ENCODE data around the gene PDE6A.
A peak's percentile ranks its signal among the peaks of the same experiment; 100 is the strongest.
"Not testable (repeated sequence)": the region's sequence is repeated elsewhere in the genome, so short reads cannot be mapped to it uniquely, and the experiment has no call there.

PDE6A gene

DNA sequence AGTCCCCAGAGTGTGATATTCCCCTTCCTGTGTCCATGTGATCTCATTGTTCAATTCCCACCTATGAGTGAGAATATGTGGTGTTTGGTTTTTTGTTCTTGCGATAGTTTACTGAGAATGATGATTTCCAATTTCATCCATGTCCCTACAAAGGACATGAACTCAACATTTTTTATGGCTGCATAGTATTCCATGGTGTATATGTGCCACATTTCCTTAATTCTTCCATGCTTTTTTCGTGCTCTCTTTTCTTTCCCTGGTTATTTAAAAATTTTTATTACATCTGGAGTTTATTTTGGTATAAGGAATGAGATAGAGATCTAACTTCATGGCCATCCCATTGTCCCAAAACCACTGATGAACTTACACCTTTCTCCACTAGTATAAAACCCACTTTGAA lies 65.0 kb downstream of the PDE6A start:
- intact Hi-C loops (cut with DNase I); DNase-seq: not testable (repeated sequence)

GRCh38 chr5:149878371-149878770 lies 66.2 kb downstream of the PDE6A start:
- DNase-seq, result no peak

GRCh38 chr5:149873896-149874295 lies 70.7 kb downstream of the PDE6A start:
- DNase-seq, result no peak

More at GRCh38 chr5:149878371-149878770, 66.2 kb downstream of the PDE6A start:
- intact Hi-C loops (cut with DNase I), result no loop called here

GRCh38 chr5:149872351-149873040 lies 72.1 kb downstream of the PDE6A start:
- intact Hi-C loops (cut with DNase I), result no loop called here
- no peak for DNase-seq

More at GRCh38 chr5:149873896-149874295, 70.7 kb downstream of the PDE6A start:
- intact Hi-C loops (cut with DNase I), result no loop called here

DNA sequence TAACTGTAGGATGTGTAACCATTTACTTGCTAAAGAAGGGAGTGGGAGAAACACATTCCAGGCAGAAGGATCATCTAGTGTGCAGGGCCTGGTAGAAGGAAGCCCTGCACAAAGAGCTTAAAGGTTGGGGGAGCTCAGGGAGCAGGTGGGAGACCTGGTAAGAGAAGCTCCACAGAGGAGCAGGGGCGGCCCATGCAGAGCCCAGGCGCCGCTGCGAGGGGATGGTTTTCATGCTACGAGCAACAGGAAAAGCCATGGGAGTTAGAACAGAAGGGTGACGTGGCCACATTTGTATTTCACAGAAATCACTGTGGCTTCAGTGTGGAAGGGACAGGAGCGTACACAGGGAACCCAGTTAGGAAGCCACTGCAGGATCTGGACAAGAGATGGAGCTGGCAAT lies 73.1 kb downstream of the PDE6A start:
- no peak for DNase-seq
- intact Hi-C loops (cut with DNase I), result no loop called here

GRCh38 chr5:149870697-149871096 lies 73.9 kb downstream of the PDE6A start:
- intact Hi-C loops (cut with DNase I), result no loop called here
- no peak for DNase-seq

- intact Hi-C loops (cut with DNase I), result no loop called here
- DNase-seq, result no peak
Observed at GRCh38 chr5:149870232-149870631, 74.4 kb downstream of the PDE6A start.

GRCh38 chr5:149869411-149869821 lies 75.2 kb downstream of the PDE6A start:
- no peak for DNase-seq
- intact Hi-C loops (cut with DNase I), result no loop called here

DNA sequence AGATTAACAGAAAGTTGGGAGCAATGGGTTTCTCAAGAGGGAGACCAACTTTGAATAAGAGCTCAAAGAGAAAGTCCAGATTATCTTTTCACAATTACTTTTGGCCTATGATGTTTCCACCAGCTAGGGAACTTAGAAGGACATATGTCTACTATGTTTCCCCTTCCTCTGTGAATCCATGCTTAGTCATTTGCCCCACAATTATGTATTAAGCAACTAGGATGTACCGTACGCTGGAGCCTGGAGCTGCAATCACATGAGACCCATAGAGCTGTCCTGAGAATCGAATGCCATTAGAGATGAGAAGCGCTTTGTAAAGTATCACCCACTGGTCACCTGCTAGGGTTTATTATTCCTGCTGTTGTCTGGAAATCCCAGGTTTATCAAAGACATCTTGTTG lies 78.8 kb downstream of the PDE6A start:
- intact Hi-C loops (cut with DNase I), result no loop called here
- no peak for DNase-seq

DNA sequence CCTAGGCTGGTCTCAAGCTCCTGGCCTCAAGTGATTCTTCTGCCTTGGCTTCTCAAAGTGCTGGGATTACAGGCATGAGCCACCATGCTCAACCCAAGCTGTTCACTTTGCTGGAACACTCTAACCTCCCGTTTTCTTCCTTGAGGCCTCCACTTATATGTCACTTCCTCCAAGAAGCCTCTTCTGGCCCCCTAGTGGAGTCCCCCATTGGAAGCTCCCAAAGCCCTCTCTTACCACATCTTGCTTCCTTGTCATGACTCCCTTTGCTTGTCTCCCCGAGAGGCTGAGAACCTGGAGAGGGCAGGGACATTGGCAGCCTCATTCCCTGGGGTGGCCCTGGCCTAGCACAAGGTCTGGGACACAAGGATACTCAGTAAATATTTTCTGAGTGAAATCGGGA lies 80.8 kb downstream of the PDE6A start:
- intact Hi-C loops (cut with DNase I), result no loop called here

DNA sequence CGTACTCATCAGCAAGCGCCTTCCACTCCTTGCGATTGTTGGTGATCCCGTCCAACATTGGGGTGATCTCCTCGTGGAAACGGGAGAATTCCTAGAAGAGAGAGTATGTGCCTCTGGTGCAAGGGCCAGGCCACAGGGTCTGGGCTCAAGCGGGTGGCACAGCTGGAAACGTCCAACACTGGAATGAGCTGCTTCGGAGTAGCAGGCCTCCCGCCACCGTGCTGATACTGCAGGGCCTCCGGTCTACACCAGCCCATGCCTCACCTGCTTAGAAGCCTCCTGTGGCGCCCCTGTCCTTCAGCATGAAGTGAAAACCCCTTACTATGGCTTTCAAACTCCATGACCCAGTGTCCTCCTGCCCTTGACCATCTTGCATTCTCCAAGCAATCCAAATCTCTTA lies 81.4 kb downstream of the PDE6A start:
- DNase-seq, result no peak
- intact Hi-C loops (cut with DNase I), result no loop called here

More for the DNA sequence above, 80.8 kb downstream of the PDE6A start:
- DNase-seq, result no peak

DNA sequence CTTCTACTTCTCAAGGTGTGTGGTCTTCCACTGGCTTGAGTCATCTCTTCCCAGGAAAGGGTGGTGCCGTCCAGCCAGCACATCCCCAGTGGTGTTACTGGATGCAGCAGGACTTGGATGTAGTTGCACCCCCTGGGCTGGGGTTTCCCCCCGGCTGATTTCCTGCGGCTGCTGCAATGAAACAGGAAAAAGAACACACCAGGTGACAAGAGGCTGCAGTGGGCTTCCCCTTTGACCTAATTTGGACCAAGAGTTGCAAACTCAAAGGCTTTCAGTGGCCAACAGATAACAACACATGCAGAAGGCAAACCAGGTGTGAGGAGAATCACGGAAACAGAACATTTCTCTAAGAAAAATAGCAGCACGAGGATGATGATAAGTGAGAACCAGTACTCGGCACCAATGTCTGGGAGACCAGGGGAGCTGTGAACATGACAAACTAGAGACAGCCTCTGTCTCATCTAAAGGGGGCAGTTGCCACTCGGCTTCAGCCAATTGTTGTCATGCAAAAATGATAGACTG lies 83.7 kb downstream of the PDE6A start:
- no peak for DNase-seq
- intact Hi-C loops (cut with DNase I), result no loop called here

DNA sequence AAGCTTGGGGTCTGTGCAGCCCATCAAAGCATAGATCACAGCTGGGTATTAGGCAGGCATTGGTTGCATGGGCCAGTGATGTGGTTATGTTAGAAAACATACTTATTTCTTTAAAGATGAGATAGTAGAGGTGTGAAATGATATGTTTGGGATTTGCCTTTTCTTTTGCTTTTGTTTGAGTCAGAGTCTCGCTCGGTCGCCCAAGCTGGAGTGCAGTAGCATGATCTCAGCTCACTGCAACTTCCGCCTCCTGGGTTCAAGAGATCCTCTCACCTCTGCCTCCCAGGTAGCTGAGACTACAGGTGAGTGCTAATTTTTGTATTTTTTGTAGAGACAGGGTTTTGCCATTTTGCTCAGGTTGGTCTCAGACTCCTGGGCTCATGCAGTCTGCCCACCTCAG lies 84.8 kb downstream of the PDE6A start:
- DNase-seq, result no peak
- intact Hi-C loops (cut with DNase I), result no loop called here

DNA sequence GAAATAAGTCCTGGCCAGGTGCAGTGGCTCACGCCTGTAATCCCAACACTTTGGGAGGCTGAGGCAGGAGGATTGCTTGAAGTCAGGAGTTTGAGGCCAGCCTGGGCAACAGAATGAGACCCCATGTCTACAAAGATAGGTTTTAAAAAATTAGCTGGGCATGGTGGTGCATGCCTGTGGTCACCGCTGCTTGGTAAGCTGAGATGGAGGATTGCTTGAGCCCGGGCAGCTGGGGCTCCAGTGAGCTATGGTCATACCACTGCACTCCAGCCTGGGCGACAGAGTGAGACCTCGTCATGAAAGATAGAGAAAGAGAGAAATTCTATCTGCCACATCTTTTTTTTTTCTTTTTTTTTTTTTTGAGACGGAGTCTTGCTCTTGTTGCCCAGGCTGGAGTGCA lies 86.1 kb downstream of the PDE6A start:
- intact Hi-C loops (cut with DNase I); DNase-seq: not testable (repeated sequence)

DNA sequence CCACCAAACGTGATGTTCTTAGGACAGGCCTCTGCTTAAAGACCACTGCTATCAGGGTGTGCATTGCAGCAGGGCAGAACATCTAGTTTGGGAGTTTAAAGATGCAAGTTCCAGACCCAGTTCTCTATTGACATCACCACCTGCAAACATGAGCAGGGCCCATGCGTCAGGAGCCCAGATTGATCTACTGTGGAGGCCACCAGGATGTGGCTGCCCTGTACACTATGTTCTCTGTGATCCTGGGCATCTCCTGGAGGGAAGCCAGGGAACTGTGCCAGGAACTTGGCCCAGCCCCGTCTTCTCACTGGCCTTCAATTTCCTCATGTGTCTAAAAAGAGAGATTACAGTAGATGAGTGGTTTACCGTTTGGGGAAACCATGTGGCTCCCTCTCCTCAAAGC lies 87.1 kb downstream of the PDE6A start:
- intact Hi-C loops (cut with DNase I), result no loop called here
- DNase-seq, result peak in 39 of 42 donors; percentile 9 to 82 (median 50)

GRCh38 chr5:149855366-149855765 lies 89.2 kb downstream of the PDE6A start:
- intact Hi-C loops (cut with DNase I), result no loop called here
- no peak for DNase-seq

DNA sequence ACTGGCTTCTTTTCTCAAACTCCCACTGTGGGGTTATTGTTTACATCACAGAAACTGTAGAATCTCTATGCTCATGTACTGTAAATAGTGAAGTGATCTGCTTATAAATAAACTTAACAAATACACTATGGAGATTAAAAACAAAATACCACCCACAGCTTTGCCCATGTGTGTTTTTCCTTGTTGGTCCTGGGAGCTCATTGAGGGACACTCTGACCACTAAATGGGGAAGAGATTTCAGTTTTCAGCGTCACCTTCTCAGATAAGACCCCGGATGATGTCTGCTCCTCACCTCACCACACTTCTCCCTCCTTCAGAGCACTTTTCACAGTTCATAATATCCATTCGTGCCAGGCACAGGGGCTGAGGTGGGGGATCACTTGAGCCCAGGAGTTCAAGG lies 89.7 kb downstream of the PDE6A start:
- intact Hi-C loops (cut with DNase I), result no loop called here
- no peak for DNase-seq

- intact Hi-C loops (cut with DNase I), result no loop called here
- DNase-seq, result no peak
Observed at GRCh38 chr5:149853701-149854100, 90.9 kb downstream of the PDE6A start.

GRCh38 chr5:149853331-149853648 lies 91.3 kb downstream of the PDE6A start:
- intact Hi-C loops (cut with DNase I), result no loop called here
- DNase-seq, result no peak

GRCh38 chr5:149852641-149853330 lies 91.8 kb downstream of the PDE6A start:
- peak; percentile 52 to 91 (median 76) for DNase-seq
- intact Hi-C loops (cut with DNase I), result no loop called here

- DNase-seq, result no peak
- intact Hi-C loops (cut with DNase I), result no loop called here
Observed at GRCh38 chr5:149851211-149851610, 93.4 kb downstream of the PDE6A start.

Data from head of caudate nucleus (tissue), 42 donors.